Motor neuron (in vitro differentiated cells): ENCODE data around the gene CAMTA1. TPM values are rescaled to one million over a fixed set of nuclear protein-coding genes. Genes with fewer than 3 reads are reported as not detected.

Source experiments
- ATAC-seq, 8 experiments: fragments of 200-7000 bp; cut with Tn5 transposase; replicated peaks in 6 of 8; 2 replicates each; pipeline ENCODE4 v1.8.0; 2021; ENCODE audit warnings: mild to moderate bottlenecking in 8 of 8, moderate library complexity in 8 of 8
- H3K27ac ChIP-seq, 2 donors: fragments of 250-450 bp; sonication (Bioruptor Pico); 2 replicates each; pipeline ENCODE4 v1.9.0; 2021; ENCODE audit warnings: antibody characterized with exemption in 2 of 2, mild to moderate bottlenecking in 2 of 2, moderate library complexity in 1 of 2
- H3K4me1 ChIP-seq, 2 donors: fragments of 250-450 bp; sonication (Bioruptor Pico); replicated peaks in 1 of 2; 2 replicates each; pipeline ENCODE4 v1.6.1; 2021; ENCODE audit warnings: antibody characterized with exemption in 2 of 2, mild to moderate bottlenecking in 2 of 2, moderate library complexity in 1 of 2
- H3K4me3 ChIP-seq, 5 donors: fragments of 250-450 bp; sonication (Bioruptor Pico); 2 replicates each; pipeline ENCODE4 v1.9.0; 2021; ENCODE audit warnings: antibody characterized with exemption in 5 of 5, mild to moderate bottlenecking in 5 of 5, moderate library complexity in 4 of 5
- WGBS, 10 experiments: fragments of 450-650 bp; shearing (Covaris generic); methylation state at CpG; one replicate each; pipeline ENCODE4 v1.0.0; 2022; 5-methylcytosine and 5-hydroxymethylcytosine counted together
- in situ Hi-C, 9 experiments: fragments of 400-800 bp; cut with MboI; loops; one replicate each; pipeline ENCODE4 v1.15.0; 2021; ENCODE audit warnings: low sequenced_read_pairs in 9 of 9, low pct_unique_long_range_greater_than_20kb in 2 of 9; ENCODE audit not compliant: unreplicated experiment in 9 of 9
- total RNA-seq, 8 experiments: library from RNA; unstranded; fragments of 300-600 nt; gene quantifications; 2 replicates each; pipeline versions ENCODE4 v1.2.3 to v1.2.4, GENCODE V29; 2022

Gene CAMTA1
- total RNA-seq, 8 experiments from 2014 or later = 38.5 to 145 (median 77.6) TPM

DNA sequence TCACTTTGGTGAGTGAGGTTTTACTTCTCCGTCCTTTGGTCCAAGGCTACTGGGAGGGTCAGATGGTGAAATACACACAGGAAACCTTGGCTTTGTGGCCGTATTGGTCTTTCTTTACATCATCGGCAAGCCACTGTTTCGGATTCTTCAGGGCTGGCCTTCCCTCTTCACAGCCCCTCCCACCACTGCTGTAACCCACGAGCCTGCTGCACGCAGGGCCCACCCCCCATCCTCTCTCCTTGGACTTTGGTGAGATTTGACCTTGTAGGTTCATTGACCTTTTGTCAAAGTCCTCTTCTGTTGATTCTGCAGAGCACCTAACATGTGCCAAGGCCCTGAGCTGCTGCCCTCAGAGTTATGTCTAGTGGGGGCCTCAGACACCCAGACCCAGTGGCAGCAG lies 328.6 kb downstream of the CAMTA1 start:
- no peak for ATAC-seq
- no peak overlapping the region for H3K4me3 ChIP-seq
- in situ Hi-C loops = no loop called here
- 33 to 94% (median 79%) methylated on average over 2 to 6 of the region's 6 CpGs; no CpG with 5 or more reads in 4 of the 10 experiments for WGBS, 10 experiments
- H3K27ac ChIP-seq = no peak overlapping the region
- peaks cover 43% of the 10 kb centered on the region in 2 donors for H3K4me1 ChIP-seq

DNA sequence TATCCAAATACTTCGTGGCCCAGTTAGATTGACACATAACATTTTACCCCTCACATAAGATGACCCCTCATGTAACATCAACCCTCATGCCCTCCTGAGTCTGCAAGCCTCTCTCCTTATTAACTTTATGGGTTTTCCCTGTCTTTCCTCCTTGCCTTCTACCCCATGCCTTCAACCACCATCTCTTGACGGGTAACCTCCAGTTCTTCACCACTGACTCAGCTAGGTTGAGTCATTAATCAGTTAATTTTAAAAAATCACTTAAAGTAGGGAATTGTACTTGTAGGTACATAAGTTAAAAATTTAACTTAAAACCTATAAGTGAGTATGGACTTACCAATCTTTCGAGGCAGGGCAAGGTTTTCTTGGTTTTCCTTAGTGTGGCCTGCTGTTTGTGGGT lies 330.7 kb downstream of the CAMTA1 start:
- no peak overlapping the region for H3K27ac ChIP-seq
- in situ Hi-C loops = no loop called here

GRCh38 chr1:7117399-7118281 lies 332.4 kb downstream of the CAMTA1 start:
- Histone ChIP-seq H3K4me3 (peak overlapping the region in 2 of 5 donors; percentile 6 to 8), H3K27ac (peak overlapping the region; percentile 67 to 81), H3K4me1 (peaks cover 23 to 25% of the 10 kb centered on the region in 2 donors)
- WGBS, 10 experiments = 2 to 40% (median 10%) methylated on average over 3 to 13 of the region's 13 CpGs; no CpG with 5 or more reads in 2 of the 10 experiments
- in situ Hi-C loops = no loop called here
- peak; percentile 97 to 100 (median 98) for ATAC-seq

More for the DNA sequence above, 330.7 kb downstream of the CAMTA1 start:
- Histone ChIP-seq H3K4me1 (peaks cover 27 to 29% of the 10 kb centered on the region in 2 donors), H3K4me3 (no peak overlapping the region)
- no peak for ATAC-seq
- 38 to 100% (median 93%) methylated on average over 1 to 3 of the region's 3 CpGs; no CpG with 5 or more reads in 1 of the 10 experiments for WGBS, 10 experiments

- ATAC-seq = no peak
- in situ Hi-C loops = no loop called here
- WGBS, 10 experiments = 42 to 95% (median 72%) methylated on average over 2 to 7 of the region's 7 CpGs; no CpG with 5 or more reads in 3 of the 10 experiments
- H3K27ac ChIP-seq = peak overlapping the region in 1 of 2 donors; percentile 6
- peaks cover 23 to 26% of the 10 kb centered on the region in 2 donors for H3K4me1 ChIP-seq
- H3K4me3 ChIP-seq = no peak overlapping the region
Measured at GRCh38 chr1:7119156-7119555, 333.9 kb downstream of the CAMTA1 start.

GRCh38 chr1:7120863-7121621 lies 335.8 kb downstream of the CAMTA1 start:
- no peak overlapping the region for H3K27ac ChIP-seq
- in situ Hi-C loops = no loop called here
- H3K4me1 ChIP-seq = peaks cover 30 to 36% of the 10 kb centered on the region in 2 donors
- WGBS, 10 experiments = 83 to 100% (median 98%) methylated on average over 1 to 6 of the region's 6 CpGs
- no peak overlapping the region for H3K4me3 ChIP-seq
- ATAC-seq = no peak

GRCh38 chr1:7121622-7121988 lies 336.4 kb downstream of the CAMTA1 start:
- WGBS, 10 experiments = 83 to 100% methylated on average over 4 to 6 of the region's 7 CpGs; no CpG with 5 or more reads in 8 of the 10 experiments
- ATAC-seq = no peak
- Histone ChIP-seq H3K4me1 (peaks cover 32 to 42% of the 10 kb centered on the region in 2 donors), H3K4me3 (no peak overlapping the region), H3K27ac (no peak overlapping the region)
- in situ Hi-C loops = no loop called here

DNA sequence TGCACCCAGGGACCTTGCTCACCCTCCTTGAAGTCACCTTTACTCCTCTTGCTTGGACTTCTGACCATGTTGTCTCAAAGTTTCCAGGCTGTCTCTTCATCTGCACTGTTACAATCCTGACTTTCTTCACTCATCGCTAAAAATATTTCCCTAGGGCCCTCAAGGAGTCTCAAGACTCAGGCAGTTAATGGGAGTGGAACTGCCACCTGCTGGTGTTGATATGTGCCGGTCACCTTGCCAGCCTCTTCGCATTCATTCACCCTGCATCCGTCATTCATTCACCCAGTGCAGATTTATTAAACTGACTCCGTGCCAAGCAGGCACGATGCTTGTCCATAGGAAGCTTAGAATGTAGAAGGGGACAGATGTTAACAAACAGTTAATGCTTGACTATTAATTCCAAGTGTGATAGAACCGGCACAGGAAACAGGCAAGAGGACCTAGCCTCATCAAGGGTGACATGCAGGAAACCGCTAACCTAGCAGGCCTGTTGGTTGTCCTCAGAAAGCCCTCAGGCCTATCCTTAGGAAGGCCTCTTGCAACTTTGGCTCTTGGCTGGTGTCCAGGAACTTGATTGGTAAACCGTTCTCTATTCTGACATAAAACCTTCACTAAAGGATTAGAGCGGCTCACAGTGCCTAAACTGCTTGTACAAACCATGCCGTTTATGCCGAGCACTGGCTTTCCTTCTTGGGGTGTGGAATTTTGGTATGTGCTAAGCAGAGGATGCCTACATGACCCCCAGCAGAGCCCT lies 342.2 kb downstream of the CAMTA1 start:
- Histone ChIP-seq H3K4me3 (no peak overlapping the region), H3K27ac (no peak overlapping the region), H3K4me1 (peaks cover 9 to 18% of the 10 kb centered on the region in 2 donors)
- in situ Hi-C loops = no loop called here
- no peak for ATAC-seq
- whole genome bisulfite sequencing, 10 experiments = 40 to 93% (median 73%) methylated on average over 2 to 11 of the region's 12 CpGs; no CpG with 5 or more reads in 1 of the 10 experiments

DNA sequence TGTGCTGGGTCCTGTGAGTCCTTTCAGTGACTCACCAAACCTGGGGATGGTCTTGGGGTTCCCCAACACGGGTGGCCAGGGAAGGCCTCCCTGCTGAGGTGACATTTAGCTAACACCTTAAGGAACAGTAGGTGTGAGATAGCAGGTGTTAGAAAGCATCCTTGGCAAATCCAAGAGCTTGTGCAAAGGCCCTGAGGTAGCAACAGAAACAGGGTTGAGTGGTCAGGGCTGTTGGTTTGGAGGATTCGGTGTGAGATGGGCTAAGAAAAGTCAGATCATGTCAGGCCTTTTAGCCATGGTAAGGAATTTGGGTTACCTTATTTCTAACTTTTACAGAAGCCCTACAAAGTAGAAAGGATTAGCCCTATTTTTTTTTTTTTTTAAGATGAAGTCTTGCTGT lies 343.0 kb downstream of the CAMTA1 start:
- ATAC-seq = no peak
- no peak overlapping the region for H3K4me3 ChIP-seq
- 20 to 100% (median 88%) methylated on average over 1 to 2 of the region's 2 CpGs; no CpG with 5 or more reads in 4 of the 10 experiments for WGBS, 10 experiments
- no peak overlapping the region for H3K27ac ChIP-seq
- in situ Hi-C loops = no loop called here
- peaks cover 9 to 18% of the 10 kb centered on the region in 2 donors for H3K4me1 ChIP-seq

DNA sequence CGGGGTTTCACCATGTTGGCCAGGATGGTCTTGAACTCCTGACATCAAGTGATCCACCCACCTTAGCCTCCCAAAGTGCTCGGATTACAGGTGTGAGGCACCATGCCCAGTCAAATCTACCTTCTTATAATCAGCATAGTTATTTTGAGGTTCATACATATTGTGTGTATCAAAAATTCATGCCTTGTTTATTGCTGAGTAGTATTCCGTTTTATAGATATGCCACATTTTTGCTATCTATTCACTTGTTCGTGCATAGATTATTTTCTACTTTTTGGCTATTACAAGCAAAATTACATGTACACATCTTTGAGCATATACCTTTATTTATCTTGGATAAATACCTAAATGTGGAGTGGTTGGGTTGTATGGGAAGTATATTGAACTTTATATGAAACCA lies 344.9 kb downstream of the CAMTA1 start:
- no peak for ATAC-seq
- in situ Hi-C loops = no loop called here
- Histone ChIP-seq H3K4me1 (peaks cover 9 to 13% of the 10 kb centered on the region in 2 donors), H3K27ac (no peak overlapping the region), H3K4me3 (no peak overlapping the region)
- 0 to 100% (median 92%) methylated on average over 1 to 4 of the region's 4 CpGs; no CpG with 5 or more reads in 2 of the 10 experiments for WGBS, 10 experiments

DNA sequence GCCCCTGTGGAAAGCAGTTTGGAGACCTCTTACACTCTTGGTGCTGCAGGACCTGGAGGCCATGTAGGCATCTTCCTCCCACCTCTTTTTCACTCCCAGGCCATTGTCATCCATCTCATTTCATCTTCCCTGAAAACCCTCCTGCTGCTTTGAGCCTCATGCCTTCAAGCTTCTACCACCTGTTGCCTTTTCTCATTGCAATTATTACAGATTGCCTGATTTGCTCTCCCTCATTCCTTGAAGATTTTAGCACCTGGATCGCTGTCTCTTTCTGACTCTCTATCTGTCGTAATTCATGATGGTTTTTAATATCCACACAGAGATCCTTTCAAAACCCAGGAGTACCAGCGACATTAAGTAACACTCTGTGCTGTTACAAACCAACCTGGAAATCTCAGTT lies 350.2 kb downstream of the CAMTA1 start:
- no peak for ATAC-seq
- in situ Hi-C loops = no loop called here
- Histone ChIP-seq H3K4me1 (peaks cover 2% of the 10 kb centered on the region in 2 donors), H3K4me3 (no peak overlapping the region), H3K27ac (no peak overlapping the region)
- WGBS, 10 experiments = 22 to 95% (median 81%) methylated on average over 1 to 3 of the region's 3 CpGs; no CpG with 5 or more reads in 1 of the 10 experiments

DNA sequence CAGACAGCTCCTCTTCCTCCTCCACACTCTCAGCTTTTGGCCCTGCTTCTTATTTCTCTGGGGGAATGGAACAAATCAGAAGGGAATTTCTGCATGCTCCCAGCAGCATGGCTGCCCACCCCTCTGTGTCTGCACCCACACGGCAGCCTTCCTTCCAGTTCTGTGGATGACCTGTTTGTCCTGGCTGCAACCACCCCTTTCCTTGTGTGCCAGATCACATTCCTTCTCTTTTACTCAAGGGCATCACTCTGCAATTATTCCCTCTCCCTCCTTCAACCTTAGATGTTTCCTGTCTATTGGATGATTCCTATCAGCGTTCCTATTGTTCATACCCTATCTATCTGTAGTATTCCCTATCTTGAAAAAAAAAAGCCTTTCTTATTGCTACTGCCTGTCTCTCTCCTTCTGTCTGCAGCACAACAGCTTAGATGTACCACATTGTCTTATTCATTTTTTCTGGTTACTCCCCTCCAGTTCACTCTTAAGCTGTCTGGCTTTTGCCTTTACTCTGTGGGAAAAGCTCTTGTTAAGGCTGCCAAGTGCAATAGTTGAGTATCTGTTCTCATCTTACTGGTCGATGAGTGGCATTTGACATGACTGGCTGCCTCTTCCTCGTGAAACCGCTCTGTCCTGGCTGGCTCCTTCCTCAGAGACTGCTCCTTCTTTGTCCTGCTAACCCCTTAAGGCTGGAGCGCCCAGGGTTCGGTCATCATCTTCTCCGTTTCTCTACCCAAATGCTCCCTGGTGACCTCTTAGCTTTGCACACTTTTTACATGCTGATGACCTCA lies 351.1 kb downstream of the CAMTA1 start:
- Histone ChIP-seq H3K4me1 (peaks cover 2% of the 10 kb centered on the region in 2 donors), H3K27ac (no peak overlapping the region), H3K4me3 (no peak overlapping the region)
- peak in 1 of 8 experiments; percentile 19 for ATAC-seq
- in situ Hi-C loops = no loop called here
- 50 to 100% (median 72%) methylated on average over 1 to 8 of the region's 8 CpGs for WGBS, 10 experiments

- H3K4me3 ChIP-seq = no peak overlapping the region
- in situ Hi-C loops = no loop called here
- ATAC-seq = no peak
Measured at GRCh38 chr1:7140251-7140650, 355.0 kb downstream of the CAMTA1 start.

More at GRCh38 chr1:7140251-7140650, 355.0 kb downstream of the CAMTA1 start:
- peaks cover 2% of the 10 kb centered on the region in 2 donors for H3K4me1 ChIP-seq
- no peak overlapping the region for H3K27ac ChIP-seq
